Mucosa of rectum (tissue), 2 donors: ENCODE results near the gene FOXJ3.

Experiments used
- H3K27ac ChIP-seq, 2 donors: one replicate each; pipeline ENCODE4 v1.7.0; 2013; ENCODE audit warnings: inconsistent platforms in 2 of 2, low read depth in 2 of 2, low read length in 2 of 2
- H3K27me3 ChIP-seq, 2 donors: one replicate each; pipeline ENCODE4 v1.7.0; 2013; ENCODE audit warnings: low read length in 2 of 2; ENCODE audit not compliant: control insufficient read depth in 2 of 2, insufficient read depth in 2 of 2
- H3K36me3 ChIP-seq, 2 donors: one replicate each; pipeline ENCODE4 v1.7.0; 2013; ENCODE audit warnings: low read length in 2 of 2; ENCODE audit not compliant: control insufficient read depth in 2 of 2, insufficient read depth in 2 of 2
- H3K4me1 ChIP-seq, 2 donors: one replicate each; pipeline ENCODE4 v1.7.0; 2013; ENCODE audit warnings: low read length in 2 of 2, mild to moderate bottlenecking in 1 of 2; ENCODE audit not compliant: control insufficient read depth in 2 of 2, insufficient read depth in 2 of 2
- H3K4me3 ChIP-seq, 2 donors: one replicate each; pipeline ENCODE4 v1.7.0; 2013; ENCODE audit warnings: low read length in 2 of 2
- H3K9ac ChIP-seq, 2 donors: one replicate each; pipeline ENCODE4 v1.7.0; 2013; ENCODE audit warnings: low read length in 2 of 2, low read depth in 1 of 2, mild to moderate bottlenecking in 1 of 2
- H3K9me3 ChIP-seq, 2 donors: one replicate each; pipeline ENCODE4 v1.7.0; 2013; ENCODE audit warnings: low read length in 2 of 2; ENCODE audit not compliant: control insufficient read depth in 2 of 2
- donor health status: healthy.
- donor health status: Normal muscosa, but diverticular disease.

The FOXJ3 gene

GRCh38 chr1:42288311-42288985 is 46.6 kb downstream of the FOXJ3 start:
- H3K4me3 ChIP-seq: no peak overlapping the region
- H3K27me3 ChIP-seq: no peaks in the 10 kb centered on the region
- H3K9ac ChIP-seq: no peak overlapping the region
- H3K4me1 ChIP-seq: no peaks in the 10 kb centered on the region
- H3K27ac ChIP-seq: no peak overlapping the region
- H3K9me3 ChIP-seq: no peaks in the 10 kb centered on the region
- H3K36me3 ChIP-seq: peaks cover 0 to 3% of the 10 kb centered on the region in 2 donors

- H3K4me1 ChIP-seq: no peaks in the 10 kb centered on the region
- peaks cover 0 to 3% of the 10 kb centered on the region in 2 donors for H3K36me3 ChIP-seq
- H3K27me3 ChIP-seq: no peaks in the 10 kb centered on the region
- no peaks in the 10 kb centered on the region for H3K9me3 ChIP-seq
- no peak overlapping the region for H3K9ac ChIP-seq
- no peak overlapping the region for H3K4me3 ChIP-seq
- no peak overlapping the region for H3K27ac ChIP-seq
These were observed 52.0 kb downstream of the FOXJ3 start for GRCh38 chr1:42282867-42283583.

- H3K27ac ChIP-seq: no peak overlapping the region
- no peaks in the 10 kb centered on the region for H3K4me1 ChIP-seq
These were observed 52.9 kb downstream of the FOXJ3 start for GRCh38 chr1:42282024-42282579.

DNA sequence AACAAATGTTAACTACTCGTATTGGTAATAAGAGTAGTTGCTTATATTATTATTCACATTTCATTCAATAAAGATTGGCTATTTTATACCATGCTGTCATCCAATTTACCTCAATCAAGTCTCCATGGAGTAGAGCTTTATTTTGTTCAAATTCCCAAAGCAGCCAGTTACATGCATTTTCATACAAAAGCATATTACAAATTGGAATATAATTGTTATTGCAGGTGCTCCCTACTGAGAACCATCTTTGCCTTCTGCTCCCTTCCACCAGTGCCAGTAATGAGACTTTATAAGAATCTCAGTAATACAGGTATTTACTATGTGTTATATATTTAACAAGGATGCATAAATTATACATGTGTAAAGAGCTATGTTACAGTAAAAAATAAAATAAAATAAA is 54.2 kb downstream of the FOXJ3 start:
- Histone ChIP-seq H3K4me3 (no peak overlapping the region), H3K27me3 (no peaks in the 10 kb centered on the region), H3K9ac (no peak overlapping the region), H3K9me3 (no peaks in the 10 kb centered on the region), H3K36me3 (peaks cover 3 to 5% of the 10 kb centered on the region in 2 donors), H3K27ac (no peak overlapping the region), H3K4me1 (no peaks in the 10 kb centered on the region)

More at GRCh38 chr1:42282024-42282579, 52.9 kb downstream of the FOXJ3 start:
- no peak overlapping the region for H3K4me3 ChIP-seq
- H3K27me3 ChIP-seq: no peaks in the 10 kb centered on the region
- no peak overlapping the region for H3K9ac ChIP-seq
- no peaks in the 10 kb centered on the region for H3K9me3 ChIP-seq
- H3K36me3 ChIP-seq: peaks cover 0 to 3% of the 10 kb centered on the region in 2 donors

DNA sequence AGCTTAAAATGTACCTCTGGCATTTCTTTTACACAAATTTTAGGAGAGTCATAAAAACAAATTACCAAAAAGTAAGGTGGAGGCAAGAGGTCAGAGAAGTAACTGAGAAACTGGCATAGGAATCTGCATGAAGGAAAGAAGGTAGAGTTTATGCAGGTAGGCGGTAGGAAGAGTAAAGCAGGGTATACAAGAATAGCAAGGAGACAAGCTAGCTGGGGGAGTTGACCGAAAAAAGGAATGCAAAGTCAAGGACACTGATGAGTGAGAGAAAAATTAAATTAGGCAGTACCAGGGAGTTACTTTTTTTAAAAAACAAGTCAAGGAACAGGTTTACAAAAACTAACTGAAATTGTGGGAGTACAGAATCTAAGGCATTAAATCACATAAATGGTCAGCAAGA is 56.0 kb downstream of the FOXJ3 start:
- H3K9ac ChIP-seq: no peak overlapping the region
- H3K36me3 ChIP-seq: peaks cover 4 to 11% of the 10 kb centered on the region in 2 donors
- H3K27ac ChIP-seq: no peak overlapping the region
- H3K27me3 ChIP-seq: no peaks in the 10 kb centered on the region
- H3K4me1 ChIP-seq: no peaks in the 10 kb centered on the region
- H3K4me3 ChIP-seq: no peak overlapping the region
- no peaks in the 10 kb centered on the region for H3K9me3 ChIP-seq

DNA sequence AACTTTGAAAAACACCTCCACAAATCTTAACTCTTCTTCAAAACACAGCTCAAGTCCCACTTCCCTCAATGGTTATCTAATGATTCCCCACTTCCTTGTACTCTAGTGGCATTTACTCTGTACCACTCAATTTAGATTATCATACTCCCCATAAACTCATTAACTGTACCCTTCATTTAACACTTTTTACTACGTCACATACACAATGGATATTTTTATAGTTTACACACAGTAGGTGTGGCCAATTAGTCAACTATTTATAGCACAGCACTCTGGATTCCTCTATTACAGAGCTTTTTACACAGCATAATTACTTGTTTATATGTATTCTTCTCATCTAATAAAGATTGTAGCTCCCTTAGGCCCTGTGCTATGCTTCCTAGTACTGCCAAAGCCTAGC is 62.1 kb downstream of the FOXJ3 start:
- H3K4me1 ChIP-seq: no peaks in the 10 kb centered on the region
- peaks cover 3 to 11% of the 10 kb centered on the region in 2 donors for H3K36me3 ChIP-seq
- no peak overlapping the region for H3K27ac ChIP-seq
- no peaks in the 10 kb centered on the region for H3K9me3 ChIP-seq
- no peak overlapping the region for H3K4me3 ChIP-seq
- no peaks in the 10 kb centered on the region for H3K27me3 ChIP-seq
- no peak overlapping the region for H3K9ac ChIP-seq

- Histone ChIP-seq H3K27me3 (no peaks in the 10 kb centered on the region), H3K9me3 (no peaks in the 10 kb centered on the region), H3K4me1 (no peaks in the 10 kb centered on the region), H3K4me3 (no peak overlapping the region), H3K9ac (no peak overlapping the region), H3K27ac (no peak overlapping the region), H3K36me3 (peaks cover 5 to 12% of the 10 kb centered on the region in 2 donors)
These were observed 67.1 kb downstream of the FOXJ3 start for GRCh38 chr1:42267904-42268303.

DNA sequence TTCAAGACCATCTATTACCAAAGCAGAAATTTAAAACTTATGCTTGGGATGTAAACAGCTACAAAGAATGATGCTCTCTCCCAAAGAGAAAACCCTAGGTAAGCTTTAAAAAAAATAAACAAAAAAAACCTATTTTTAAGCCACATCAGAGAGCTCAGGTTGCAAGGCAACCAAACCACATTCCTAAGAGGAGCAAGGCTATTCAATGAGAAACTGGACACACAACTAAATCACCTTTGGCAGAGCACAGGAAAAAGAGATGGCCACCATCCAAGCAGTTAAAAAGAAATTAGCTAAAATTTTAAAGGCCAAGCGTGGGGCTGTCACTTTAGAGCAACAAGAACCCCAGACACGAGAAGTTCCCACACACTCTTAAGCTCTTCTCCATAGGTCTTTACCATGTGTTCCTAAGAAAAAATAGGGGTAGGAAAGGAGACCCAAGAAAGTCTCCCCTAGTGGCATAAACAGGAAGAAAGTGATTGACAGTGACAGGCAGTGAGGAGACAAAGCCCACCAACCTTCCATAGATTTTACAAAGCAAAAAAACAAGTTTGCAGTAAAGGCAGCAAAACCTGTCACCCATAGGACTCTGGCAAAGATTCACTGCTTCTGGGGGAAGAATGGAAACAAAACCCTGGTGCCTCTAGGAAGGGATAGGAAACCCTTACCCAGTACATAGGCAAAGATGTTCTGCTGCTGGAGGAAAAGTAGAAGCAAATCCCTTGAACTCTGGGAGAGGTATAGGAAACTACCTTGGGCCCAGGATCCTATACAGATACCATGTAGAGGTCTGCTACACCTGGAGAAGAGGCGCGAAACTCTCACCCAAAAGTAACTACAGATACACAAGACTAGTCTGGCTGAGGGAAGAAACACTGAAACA is 68.5 kb downstream of the FOXJ3 start:
- Histone ChIP-seq H3K27ac (no peak overlapping the region), H3K27me3 (no peaks in the 10 kb centered on the region), H3K4me1 (no peaks in the 10 kb centered on the region), H3K9me3 (no peaks in the 10 kb centered on the region), H3K36me3 (peaks cover 8 to 12% of the 10 kb centered on the region in 2 donors), H3K9ac (no peak overlapping the region), H3K4me3 (no peak overlapping the region)

- no peak overlapping the region for H3K27ac ChIP-seq
- H3K4me1 ChIP-seq: peaks cover 0 to 3% of the 10 kb centered on the region in 2 donors
- H3K9ac ChIP-seq: no peak overlapping the region
- H3K36me3 ChIP-seq: peaks cover 9 to 12% of the 10 kb centered on the region in 2 donors
- H3K27me3 ChIP-seq: no peaks in the 10 kb centered on the region
- no peak overlapping the region for H3K4me3 ChIP-seq
- H3K9me3 ChIP-seq: no peaks in the 10 kb centered on the region
These were observed 70.4 kb downstream of the FOXJ3 start for GRCh38 chr1:42264511-42265190.
